Lower lobe of right lung (tissue), 2 donors: Measurements from ENCODE around the gene IRF8. TPM values are rescaled to one million over a fixed set of nuclear protein-coding genes. Genes with fewer than 3 reads are reported as not detected.

Experiments used
- ATAC-seq, 2 donors: fragments of 200-7000 bp; cut with Tn5 transposase; one replicate each; pipeline ENCODE4 v1.9.1; 2020 to 2022; ENCODE audit warnings: mild to moderate bottlenecking in 2 of 2, moderate library complexity in 2 of 2
- DNase-seq: peaks from one replicate; pipeline ENCODE4 v3.0.0-alpha.2; 2020
- H3K27ac ChIP-seq: fragments of 200-600 bp; one replicate; pipeline ENCODE4 v1.8.0; 2022
- H3K27me3 ChIP-seq: fragments of 200-600 bp; one replicate; pipeline ENCODE4 v1.8.0; 2022; ENCODE audit warnings: low read depth
- H3K36me3 ChIP-seq: fragments of 200-600 bp; one replicate; pipeline ENCODE4 v1.8.0; 2022; ENCODE audit warnings: mild to moderate bottlenecking
- H3K4me1 ChIP-seq: fragments of 200-600 bp; one replicate; pipeline ENCODE4 v1.8.0; 2022
- H3K4me3 ChIP-seq: fragments of 200-600 bp; one replicate; pipeline ENCODE4 v1.8.0; 2022; ENCODE audit warnings: mild to moderate bottlenecking
- H3K9me3 ChIP-seq: fragments of 200-600 bp; one replicate; pipeline ENCODE4 v1.8.0; 2022
- intact Hi-C: fragments of 100-400 bp; cut with DNase I; formaldehyde crosslinking; loops from one replicate; pipeline ENCODE4 v1.11.0; 2022
- total RNA-seq: library from RNA; stranded (reverse); fragmentation: NEBNext Ultra II Directional; extraction: Animal tissue kit (Norgen Biotek cat#: 25700); gene quantifications from one replicate; pipeline ENCODE4 v1.2.1, GENCODE V29; 2021
- TF ChIP-seq, protein P1 (sequence below): fragments of 200-600 bp; IDR thresholded peaks from one replicate; pipeline ENCODE4 v1.8.0; 2022; ENCODE audit warnings: antibody characterized with exemption, mild to moderate bottlenecking
- donor health status: DM: no; HTN: yes; CAD: no; lungs with severe emphysema.

IRF8 gene
- total RNA-seq, 1 donor from 2014 or later, result 67.9 TPM

- DNase-seq (no peak), ATAC-seq (no peak)
- intact Hi-C loops, result no loop called here
Measured at GRCh38 chr16:85947230-85948137, 48.5 kb downstream of the IRF8 start.

DNA sequence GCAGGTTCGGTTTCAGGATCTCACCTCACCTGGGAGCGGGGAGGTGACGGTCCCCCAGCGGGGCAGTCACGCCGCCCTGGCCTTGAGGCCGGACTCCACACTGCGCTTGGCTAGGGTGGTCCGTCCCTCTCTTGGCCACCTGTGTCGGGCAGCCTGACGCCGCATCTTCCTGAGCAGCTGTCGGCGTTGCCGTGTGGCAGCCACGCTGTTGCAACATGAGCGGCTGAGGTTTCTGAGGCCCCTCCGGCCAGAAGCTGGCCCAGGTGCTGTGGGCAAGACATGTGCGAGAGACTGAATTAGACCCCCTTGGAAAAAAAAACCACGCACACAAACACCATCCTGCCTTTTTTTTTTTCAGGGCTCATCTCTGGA is 49.2 kb downstream of the IRF8 start:
- intact Hi-C loops, result no loop called here
- peaks cover 4% of the 10 kb centered on the region for H3K27me3 ChIP-seq
- H3K36me3 ChIP-seq, result no peaks in the 10 kb centered on the region
- TF ChIP-seq, protein P1, sequence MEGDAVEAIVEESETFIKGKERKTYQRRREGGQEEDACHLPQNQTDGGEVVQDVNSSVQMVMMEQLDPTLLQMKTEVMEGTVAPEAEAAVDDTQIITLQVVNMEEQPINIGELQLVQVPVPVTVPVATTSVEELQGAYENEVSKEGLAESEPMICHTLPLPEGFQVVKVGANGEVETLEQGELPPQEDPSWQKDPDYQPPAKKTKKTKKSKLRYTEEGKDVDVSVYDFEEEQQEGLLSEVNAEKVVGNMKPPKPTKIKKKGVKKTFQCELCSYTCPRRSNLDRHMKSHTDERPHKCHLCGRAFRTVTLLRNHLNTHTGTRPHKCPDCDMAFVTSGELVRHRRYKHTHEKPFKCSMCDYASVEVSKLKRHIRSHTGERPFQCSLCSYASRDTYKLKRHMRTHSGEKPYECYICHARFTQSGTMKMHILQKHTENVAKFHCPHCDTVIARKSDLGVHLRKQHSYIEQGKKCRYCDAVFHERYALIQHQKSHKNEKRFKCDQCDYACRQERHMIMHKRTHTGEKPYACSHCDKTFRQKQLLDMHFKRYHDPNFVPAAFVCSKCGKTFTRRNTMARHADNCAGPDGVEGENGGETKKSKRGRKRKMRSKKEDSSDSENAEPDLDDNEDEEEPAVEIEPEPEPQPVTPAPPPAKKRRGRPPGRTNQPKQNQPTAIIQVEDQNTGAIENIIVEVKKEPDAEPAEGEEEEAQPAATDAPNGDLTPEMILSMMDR, result no peak
- H3K9me3 ChIP-seq, result no peaks in the 10 kb centered on the region
- peak overlapping the region; percentile 35 for H3K4me3 ChIP-seq
- H3K27ac ChIP-seq, result no peak overlapping the region
- no peaks in the 10 kb centered on the region for H3K4me1 ChIP-seq
- ATAC-seq (no peak), DNase-seq (no peak)

More at GRCh38 chr16:85947230-85948137, 48.5 kb downstream of the IRF8 start:
- Histone ChIP-seq H3K4me3 (peak overlapping the region; percentile 35), H3K36me3 (no peaks in the 10 kb centered on the region), H3K27me3 (peaks cover 4% of the 10 kb centered on the region), H3K4me1 (no peaks in the 10 kb centered on the region), H3K27ac (no peak overlapping the region), H3K9me3 (no peaks in the 10 kb centered on the region)
- TF ChIP-seq, protein P1, result no peak

- no peak for DNase-seq
- Histone ChIP-seq H3K4me3 (no peak overlapping the region), H3K27me3 (peaks cover 4% of the 10 kb centered on the region), H3K9me3 (no peaks in the 10 kb centered on the region), H3K27ac (no peak overlapping the region), H3K36me3 (no peaks in the 10 kb centered on the region), H3K4me1 (no peaks in the 10 kb centered on the region)
- intact Hi-C loops, result no loop called here
- TF ChIP-seq, protein P1, result no peak
- no peak for ATAC-seq
Measured at GRCh38 chr16:85948616-85949265, 49.8 kb downstream of the IRF8 start.

DNA sequence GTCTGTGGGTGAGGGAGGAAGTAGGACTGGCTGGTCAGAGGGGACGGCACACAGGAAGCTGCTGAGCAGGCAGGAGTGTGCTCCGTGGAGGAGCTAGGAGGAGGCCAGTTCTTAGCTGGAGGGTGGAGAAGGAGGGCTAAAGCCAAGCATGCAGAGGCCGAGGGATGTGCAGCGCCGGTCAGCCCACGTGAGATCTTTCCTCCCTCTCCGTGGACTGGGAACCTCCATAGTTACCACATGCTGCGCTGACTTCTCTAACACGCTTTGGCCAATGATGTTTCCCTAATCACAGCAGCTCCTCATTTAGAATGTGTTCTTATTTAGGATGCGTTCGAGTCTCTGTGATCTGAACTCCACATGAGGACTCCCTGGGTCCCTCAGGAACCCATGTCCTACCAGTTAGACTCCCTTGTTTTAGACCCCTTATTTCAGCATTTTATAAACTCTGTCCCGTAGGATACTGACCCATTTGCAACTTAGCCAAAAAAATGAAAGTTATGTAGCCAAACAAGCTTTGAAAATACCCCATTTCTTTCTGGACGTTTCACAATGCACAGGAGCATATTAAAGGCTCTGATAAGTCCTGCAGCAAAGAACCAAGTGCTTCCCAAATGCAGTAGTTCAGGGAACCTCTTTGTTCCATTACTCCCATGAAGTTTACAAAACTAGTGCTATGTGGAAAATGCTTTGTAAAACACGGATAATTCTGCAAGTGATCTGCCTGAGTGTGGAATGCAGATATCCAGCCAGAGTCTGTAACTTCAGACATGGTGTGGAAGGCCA is 51.4 kb downstream of the IRF8 start:
- ATAC-seq, result no peak

DNA sequence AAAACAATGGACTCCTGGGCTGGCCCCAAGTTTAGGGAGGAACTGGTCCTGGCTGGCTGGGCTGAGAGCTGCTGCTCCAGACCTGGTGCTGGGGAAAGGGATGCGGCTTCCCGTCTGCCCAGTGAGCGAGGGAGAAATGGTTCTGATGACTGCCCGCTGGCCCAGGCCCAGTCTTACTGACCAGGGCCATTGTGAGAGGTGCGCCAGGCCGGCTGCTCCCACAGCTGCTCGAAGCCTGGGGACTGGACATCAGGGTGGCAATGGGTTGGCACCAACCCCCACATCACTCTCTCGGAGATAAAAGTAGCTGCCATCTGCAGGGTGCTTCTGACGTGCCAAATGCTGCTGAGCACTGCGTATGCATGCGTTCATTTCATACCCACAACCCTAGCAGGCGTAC is 53.2 kb downstream of the IRF8 start:
- no peaks in the 10 kb centered on the region for H3K36me3 ChIP-seq
- ATAC-seq (no peak), DNase-seq (no peak)
- no peak overlapping the region for H3K27ac ChIP-seq
- peaks cover 4% of the 10 kb centered on the region for H3K27me3 ChIP-seq
- H3K4me3 ChIP-seq, result no peak overlapping the region
- TF ChIP-seq, protein P1, result no peak
- intact Hi-C loops, result no loop called here
- no peaks in the 10 kb centered on the region for H3K4me1 ChIP-seq
- H3K9me3 ChIP-seq, result no peaks in the 10 kb centered on the region

More for the DNA sequence above, 51.4 kb downstream of the IRF8 start:
- Histone ChIP-seq H3K27ac (no peak overlapping the region), H3K9me3 (no peaks in the 10 kb centered on the region), H3K36me3 (no peaks in the 10 kb centered on the region), H3K4me1 (no peaks in the 10 kb centered on the region), H3K4me3 (no peak overlapping the region), H3K27me3 (peaks cover 4% of the 10 kb centered on the region)
- intact Hi-C loops, result no loop called here
- DNase-seq, result no peak
- TF ChIP-seq, protein P1, result no peak
